Skeletal muscle tissue (tissue), 5 donors: Measurements from ENCODE around the gene ITPKA. TPM values are rescaled to one million over a fixed set of nuclear protein-coding genes. Genes with fewer than 3 reads are reported as not detected.

Experiments used
- H3K27ac ChIP-seq: one replicate; pipeline ENCODE4 v1.7.0; 2013; ENCODE audit warnings: mild to moderate bottlenecking, low read depth, low read length, inconsistent platforms
- H3K27me3 ChIP-seq, 3 donors: one replicate each; pipeline ENCODE4 v1.7.0; 2013; ENCODE audit warnings: low read length in 3 of 3; ENCODE audit not compliant: control insufficient read depth in 3 of 3, insufficient read depth in 3 of 3
- H3K36me3 ChIP-seq, 3 donors: one replicate each; pipeline ENCODE4 v1.7.0; 2013; ENCODE audit warnings: low read length in 3 of 3; ENCODE audit not compliant: control insufficient read depth in 3 of 3, insufficient read depth in 3 of 3
- H3K4me1 ChIP-seq, 3 donors: one replicate each; pipeline ENCODE4 v1.7.0; 2013; ENCODE audit warnings: low read length in 3 of 3, mild to moderate bottlenecking in 3 of 3; ENCODE audit not compliant: control insufficient read depth in 3 of 3, insufficient read depth in 3 of 3
- H3K4me3 ChIP-seq, 3 donors: one replicate each; pipeline ENCODE4 v1.7.0; 2013; ENCODE audit warnings: low read length in 3 of 3
- H3K9ac ChIP-seq, 3 donors: one replicate each; pipeline ENCODE4 v1.7.0; 2013; ENCODE audit warnings: low read length in 3 of 3, mild to moderate bottlenecking in 3 of 3, moderate library complexity in 2 of 3, low read depth in 1 of 3
- H3K9me3 ChIP-seq, 3 donors: one replicate each; pipeline ENCODE4 v1.7.0; 2013; ENCODE audit warnings: low read length in 3 of 3; ENCODE audit not compliant: control insufficient read depth in 3 of 3
- small RNA-seq: library from RNA; depleted of rRNA; stranded (forward); fragments of <200 nt; gene quantifications from one replicate; pipeline ENCODE3, GENCODE V24; 2014
- total RNA-seq: library from RNA; depleted of rRNA; stranded (reverse); fragments of >200 nt; gene quantifications from one replicate; pipeline ENCODE4 v1.2.3, GENCODE V29; 2014
- donor health status: Osteomylitis.

The ITPKA gene
- total RNA-seq, 1 donor from 2014 or later, result not detected

GRCh38 chr15:41550066-41550775 lies 56.5 kb downstream of the ITPKA start:
- Histone ChIP-seq H3K9ac (no peak overlapping the region), H3K36me3 (no peaks in the 10 kb centered on the region), H3K4me1 (peaks cover 0 to 3% (median 0%) of the 10 kb centered on the region in 3 donors), H3K27ac (no peak overlapping the region), H3K27me3 (peaks cover 0 to 5% (median 0%) of the 10 kb centered on the region in 3 donors), H3K4me3 (no peak overlapping the region), H3K9me3 (no peaks in the 10 kb centered on the region)

Small RNA genes within 50 kb of the gene (small RNA-seq; reads per million reads assigned to genes)
- gene RNU6-1169P, result not detected

Other genes starting within 250 kb of the ITPKA start
- gene OIP5, start 161.3 kb upstream of the ITPKA start, total RNA-seq, result 3.7 TPM
- gene NUSAP1, start 161.0 kb upstream of the ITPKA start, total RNA-seq, result 25.1 TPM
- gene NDUFAF1, start 91.4 kb upstream of the ITPKA start, total RNA-seq, result 29.2 TPM
- 31.3 TPM for gene RTF1, start 76.8 kb upstream of the ITPKA start, total RNA-seq
- 4.2 TPM for gene LTK, start 20.0 kb downstream of the ITPKA start, total RNA-seq
- 6.8 TPM for gene RPAP1, start 50.4 kb downstream of the ITPKA start, total RNA-seq
- gene TYRO3, start 65.3 kb downstream of the ITPKA start, total RNA-seq, result 11.5 TPM
- 77.2 TPM for gene MGA, start 166.5 kb downstream of the ITPKA start, total RNA-seq